ENCODE measurements around the gene POU2F3. TPM values are rescaled to one million over a fixed set of nuclear protein-coding genes. Genes with fewer than 3 reads are reported as not detected.

The POU2F3 gene
- total RNA-seq, 2 experiments from 2014 or later = not detected

- no peaks in the 10 kb centered on the region for H3K36me3 Mint-ChIP-seq (ENCODE audit: low read depth)
- intact Hi-C loops (cut with micrococcal nuclease) = loop anchor here (1.0 kb wide), 1 partner anchor 10 kb away; no protein-coding TSS in a partner anchor
- peaks cover 13% of the 10 kb centered on the region for H3K4me1 Mint-ChIP-seq (ENCODE audit: low read depth)
- H3K27me3 Mint-ChIP-seq (ENCODE audit: low read depth) = peaks cover 51% of the 10 kb centered on the region
- no peaks in the 10 kb centered on the region for H3K9me3 Mint-ChIP-seq
- peak within 1 kb of the TSS; percentile 72 for H3K4me3 Mint-ChIP-seq
- CTCF ChIA-PET = interaction anchor here (0.7 kb wide), 1 partner anchor 10 kb away, joined by 3 read pairs; no protein-coding TSS in a partner anchor
- H3K27ac Mint-ChIP-seq = no peak within 1 kb of the TSS
- DNase-seq = peak; percentile 69
Measured at GRCh38 chr11:120324932-120325810, 85.2 kb downstream of the POU2F3 start, which contains the start of gene TLCD5. Gene TLCD5, plus strand, starts transcription at chr11:120325299. Its CDS starts 2,143 bp downstream, at chr11:120327442.

- DNase-seq = no peak
- no peak overlapping the region for H3K27ac Mint-ChIP-seq
- H3K4me3 Mint-ChIP-seq = peak overlapping the region; percentile 68
- H3K4me1 Mint-ChIP-seq (ENCODE audit: low read depth) = peaks cover 13% of the 10 kb centered on the region
- no peaks in the 10 kb centered on the region for H3K9me3 Mint-ChIP-seq
- intact Hi-C loops (cut with micrococcal nuclease) = no loop called here
- H3K27me3 Mint-ChIP-seq (ENCODE audit: low read depth) = peaks cover 50% of the 10 kb centered on the region
- CTCF ChIA-PET = interaction anchor here (1.2 kb wide), 1 partner anchor 11 kb away, joined by 4 read pairs; the partner anchor contains the start of gene ARHGEF12
- no peaks in the 10 kb centered on the region for H3K36me3 Mint-ChIP-seq (ENCODE audit: low read depth)
Measured at GRCh38 chr11:120326228-120326627, 86.3 kb downstream of the POU2F3 start.

- Mint-ChIP-seq H3K27ac (no peak overlapping the region), H3K36me3 (ENCODE audit: low read depth) (no peaks in the 10 kb centered on the region), H3K4me1 (ENCODE audit: low read depth) (peaks cover 13% of the 10 kb centered on the region), H3K27me3 (ENCODE audit: low read depth) (peaks cover 52% of the 10 kb centered on the region), H3K4me3 (no peak overlapping the region), H3K9me3 (no peaks in the 10 kb centered on the region)
- CTCF ChIA-PET = interaction anchor here (0.6 to 1.2 kb wide), 2 partner anchors 8 to 10 kb away, joined by 4 to 5 read pairs; partner anchors contain the start of gene ARHGEF12
- intact Hi-C loops (cut with micrococcal nuclease) = no loop called here
- no peak for DNase-seq
Measured at GRCh38 chr11:120326845-120327281, 86.9 kb downstream of the POU2F3 start.

GRCh38 chr11:120327311-120327710 lies 87.4 kb downstream of the POU2F3 start:
- DNase-seq = no peak
- intact Hi-C loops (cut with micrococcal nuclease) = no loop called here
- Mint-ChIP-seq H3K4me1 (ENCODE audit: low read depth) (peaks cover 13% of the 10 kb centered on the region), H3K9me3 (no peaks in the 10 kb centered on the region), H3K4me3 (no peak overlapping the region), H3K27ac (no peak overlapping the region), H3K36me3 (ENCODE audit: low read depth) (no peaks in the 10 kb centered on the region), H3K27me3 (ENCODE audit: low read depth) (peaks cover 51% of the 10 kb centered on the region)
- CTCF ChIA-PET = interaction anchor here (0.6 kb wide), 1 partner anchor 8 kb away, joined by 5 read pairs; no protein-coding TSS in a partner anchor

- Mint-ChIP-seq H3K9me3 (no peaks in the 10 kb centered on the region), H3K4me3 (no peak overlapping the region), H3K27ac (no peak overlapping the region), H3K27me3 (ENCODE audit: low read depth) (peaks cover 41% of the 10 kb centered on the region), H3K4me1 (ENCODE audit: low read depth) (peaks cover 15% of the 10 kb centered on the region), H3K36me3 (ENCODE audit: low read depth) (no peaks in the 10 kb centered on the region)
- CTCF ChIA-PET = no interaction called here
- no peak for DNase-seq
- intact Hi-C loops (cut with micrococcal nuclease) = no loop called here
Measured at GRCh38 chr11:120329556-120329955, 89.6 kb downstream of the POU2F3 start.

- H3K4me1 Mint-ChIP-seq (ENCODE audit: low read depth) = peaks cover 13% of the 10 kb centered on the region
- DNase-seq = no peak
- H3K27me3 Mint-ChIP-seq (ENCODE audit: low read depth) = peaks cover 39% of the 10 kb centered on the region
- no peaks in the 10 kb centered on the region for H3K36me3 Mint-ChIP-seq (ENCODE audit: low read depth)
- no peak overlapping the region for H3K27ac Mint-ChIP-seq
- H3K4me3 Mint-ChIP-seq = no peak overlapping the region
- intact Hi-C loops (cut with micrococcal nuclease) = no loop called here
- H3K9me3 Mint-ChIP-seq = no peaks in the 10 kb centered on the region
- CTCF ChIA-PET = no interaction called here
Measured at GRCh38 chr11:120330045-120330444, 90.1 kb downstream of the POU2F3 start.

- Mint-ChIP-seq H3K4me1 (ENCODE audit: low read depth) (peaks cover 12% of the 10 kb centered on the region), H3K4me3 (no peak overlapping the region), H3K27me3 (ENCODE audit: low read depth) (peaks cover 31% of the 10 kb centered on the region), H3K9me3 (no peaks in the 10 kb centered on the region), H3K36me3 (ENCODE audit: low read depth) (no peaks in the 10 kb centered on the region), H3K27ac (no peak overlapping the region)
- intact Hi-C loops (cut with micrococcal nuclease) = no loop called here
- CTCF ChIA-PET = no interaction called here
- DNase-seq = no peak
Measured at GRCh38 chr11:120331301-120331996, 91.5 kb downstream of the POU2F3 start.

- Mint-ChIP-seq H3K36me3 (ENCODE audit: low read depth) (no peaks in the 10 kb centered on the region), H3K9me3 (no peaks in the 10 kb centered on the region), H3K27ac (no peak overlapping the region), H3K4me3 (no peak overlapping the region), H3K4me1 (ENCODE audit: low read depth) (peaks cover 18% of the 10 kb centered on the region), H3K27me3 (ENCODE audit: low read depth) (peaks cover 32% of the 10 kb centered on the region)
- CTCF ChIA-PET = interaction anchor here (0.8 kb wide), 1 partner anchor 15 kb away, joined by 3 read pairs; no protein-coding TSS in a partner anchor
- intact Hi-C loops (cut with micrococcal nuclease) = no loop called here
- DNase-seq = no peak
Measured at GRCh38 chr11:120332822-120333716, 93.1 kb downstream of the POU2F3 start.

GRCh38 chr11:120333801-120334200 lies 93.9 kb downstream of the POU2F3 start:
- no peak for DNase-seq
- intact Hi-C loops (cut with micrococcal nuclease) = loop anchor here (2.0 kb wide), 1 partner anchor 177 kb away; the partner anchor contains the start of gene GRIK4
- no peak overlapping the region for H3K27ac Mint-ChIP-seq
- H3K27me3 Mint-ChIP-seq (ENCODE audit: low read depth) = peaks cover 36% of the 10 kb centered on the region
- no peak overlapping the region for H3K4me3 Mint-ChIP-seq
- no peaks in the 10 kb centered on the region for H3K36me3 Mint-ChIP-seq (ENCODE audit: low read depth)
- no peaks in the 10 kb centered on the region for H3K9me3 Mint-ChIP-seq
- CTCF ChIA-PET = interaction anchor here (0.9 to 1.8 kb wide), 5 partner anchors 16 to 861 kb away, joined by 3 to 7 read pairs (median 3); no protein-coding TSS in a partner anchor
- H3K4me1 Mint-ChIP-seq (ENCODE audit: low read depth) = peaks cover 21% of the 10 kb centered on the region

- Mint-ChIP-seq H3K4me3 (no peak overlapping the region), H3K36me3 (ENCODE audit: low read depth) (no peaks in the 10 kb centered on the region), H3K4me1 (ENCODE audit: low read depth) (peaks cover 22% of the 10 kb centered on the region), H3K27ac (no peak overlapping the region), H3K27me3 (ENCODE audit: low read depth) (peaks cover 38% of the 10 kb centered on the region), H3K9me3 (no peaks in the 10 kb centered on the region)
- no peak for DNase-seq
- intact Hi-C loops (cut with micrococcal nuclease) = loop anchor here (2.0 kb wide), 1 partner anchor 176 kb away; the partner anchor contains the start of gene GRIK4
- CTCF ChIA-PET = interaction anchor here (0.7 to 1.8 kb wide), 8 partner anchors 11 to 860 kb away, joined by 3 to 7 read pairs (median 4); no protein-coding TSS in a partner anchor
Measured at GRCh38 chr11:120334332-120334731, 94.4 kb downstream of the POU2F3 start.

GRCh38 chr11:120334894-120335462 lies 95.0 kb downstream of the POU2F3 start:
- no peak overlapping the region for H3K27ac Mint-ChIP-seq
- intact Hi-C loops (cut with micrococcal nuclease) = loop anchor here (1.0 to 5.0 kb wide), 5 partner anchors 10 to 617 kb away; partner anchors contain the start of genes GRIK4 and TLCD5
- CTCF ChIA-PET = interaction anchor here (0.7 to 1.8 kb wide), 11 partner anchors 8 to 860 kb away, joined by 3 to 7 read pairs (median 4); no protein-coding TSS in a partner anchor
- H3K36me3 Mint-ChIP-seq (ENCODE audit: low read depth) = no peaks in the 10 kb centered on the region
- peak; percentile 80 for DNase-seq
- peak overlapping the region; percentile 72 for H3K4me3 Mint-ChIP-seq
- peaks cover 29% of the 10 kb centered on the region for H3K4me1 Mint-ChIP-seq (ENCODE audit: low read depth)
- H3K27me3 Mint-ChIP-seq (ENCODE audit: low read depth) = peaks cover 43% of the 10 kb centered on the region
- H3K9me3 Mint-ChIP-seq = no peaks in the 10 kb centered on the region
